Measurements from ENCODE around the gene RNFT2.

Gene RNFT2

DNA sequence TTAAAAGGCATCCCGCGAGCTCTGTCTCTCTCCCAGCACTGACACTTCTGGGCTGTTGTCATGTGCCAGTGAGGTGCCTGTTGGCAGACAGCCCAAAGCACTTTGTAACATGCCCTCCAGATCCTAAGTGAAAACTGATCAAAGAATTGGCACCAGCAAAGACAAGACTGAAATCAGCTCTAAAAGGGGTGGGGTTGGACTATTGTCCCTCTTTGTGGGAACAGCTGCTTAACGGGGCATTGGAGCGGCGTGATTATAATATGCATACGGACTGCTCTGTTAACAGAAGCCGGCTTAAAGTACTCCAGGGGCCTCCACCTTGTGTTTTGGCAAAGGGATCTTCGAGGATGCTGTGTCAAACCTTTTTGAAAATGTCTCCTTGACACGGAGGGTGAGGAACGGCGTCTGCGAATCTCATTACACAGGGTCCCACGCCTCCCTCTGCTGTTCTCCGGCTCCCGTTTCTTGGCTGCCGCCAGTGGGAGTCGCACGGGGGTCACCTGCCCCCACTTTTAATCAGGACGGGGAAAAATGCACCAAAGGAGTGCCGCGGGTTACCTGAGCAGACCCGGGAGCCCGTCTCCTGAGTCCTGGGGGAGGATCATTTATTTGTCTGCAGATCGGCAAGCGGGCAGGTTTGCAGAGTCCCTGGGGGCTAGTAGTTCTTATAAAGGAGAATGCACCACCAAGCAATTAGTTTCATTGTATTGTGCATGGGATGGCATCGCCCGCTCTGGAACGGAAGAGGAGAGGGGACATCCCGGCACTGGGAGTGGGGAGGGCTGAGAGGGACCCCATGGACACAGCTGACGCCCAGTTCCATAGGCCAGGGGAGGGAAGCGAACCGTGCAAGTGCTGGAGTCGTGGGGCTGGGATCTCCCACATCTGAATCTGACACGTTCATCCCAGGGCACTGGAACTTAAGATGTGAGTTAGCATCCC is 44.6 kb upstream of the RNFT2 start:
- no peak for DNase-seq (ENCODE audit: low spot score)
- H3K4me3 ChIP-seq = peak overlapping the region; percentile 35

DNA sequence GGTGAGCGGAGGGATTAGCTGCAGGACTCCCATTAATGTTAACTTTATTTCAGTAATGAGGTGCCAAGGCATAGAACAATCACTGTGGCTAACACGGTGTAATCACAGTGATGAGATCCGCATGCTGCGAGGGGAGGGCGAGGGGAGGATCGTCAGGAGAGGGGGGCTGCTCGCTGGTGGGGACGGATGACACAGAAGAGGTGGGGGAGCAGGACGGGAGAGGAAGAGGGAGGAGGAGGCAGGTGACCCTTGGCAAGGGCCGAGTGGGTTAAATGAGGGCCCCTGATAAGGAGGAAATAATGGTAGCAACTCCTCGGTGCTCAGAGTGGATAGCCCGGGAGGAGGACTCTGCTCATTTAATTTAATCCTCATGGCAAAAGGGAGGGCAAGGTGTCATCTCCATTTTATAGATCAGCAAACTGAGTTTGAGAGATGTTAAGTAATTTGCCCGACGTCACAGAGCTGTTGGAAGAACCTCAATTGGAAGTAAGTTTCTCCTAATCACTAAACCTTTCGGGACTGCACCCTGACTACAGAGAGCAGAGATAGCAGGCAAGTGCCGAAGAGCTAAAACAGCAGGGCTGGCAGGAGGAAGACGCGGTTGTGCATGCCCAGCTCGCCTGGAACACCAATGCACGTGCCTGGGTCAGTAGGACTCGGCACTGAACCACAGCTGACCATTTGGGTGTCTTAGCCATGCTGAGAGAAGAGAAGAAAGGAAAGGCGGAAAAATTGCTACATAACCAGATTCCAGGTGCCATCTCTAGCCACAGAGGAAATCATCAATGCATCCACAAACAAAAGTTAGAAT is 43.3 kb upstream of the RNFT2 start:
- no peak overlapping the region for H3K27ac ChIP-seq
- TF ChIP-seq, protein P1, sequence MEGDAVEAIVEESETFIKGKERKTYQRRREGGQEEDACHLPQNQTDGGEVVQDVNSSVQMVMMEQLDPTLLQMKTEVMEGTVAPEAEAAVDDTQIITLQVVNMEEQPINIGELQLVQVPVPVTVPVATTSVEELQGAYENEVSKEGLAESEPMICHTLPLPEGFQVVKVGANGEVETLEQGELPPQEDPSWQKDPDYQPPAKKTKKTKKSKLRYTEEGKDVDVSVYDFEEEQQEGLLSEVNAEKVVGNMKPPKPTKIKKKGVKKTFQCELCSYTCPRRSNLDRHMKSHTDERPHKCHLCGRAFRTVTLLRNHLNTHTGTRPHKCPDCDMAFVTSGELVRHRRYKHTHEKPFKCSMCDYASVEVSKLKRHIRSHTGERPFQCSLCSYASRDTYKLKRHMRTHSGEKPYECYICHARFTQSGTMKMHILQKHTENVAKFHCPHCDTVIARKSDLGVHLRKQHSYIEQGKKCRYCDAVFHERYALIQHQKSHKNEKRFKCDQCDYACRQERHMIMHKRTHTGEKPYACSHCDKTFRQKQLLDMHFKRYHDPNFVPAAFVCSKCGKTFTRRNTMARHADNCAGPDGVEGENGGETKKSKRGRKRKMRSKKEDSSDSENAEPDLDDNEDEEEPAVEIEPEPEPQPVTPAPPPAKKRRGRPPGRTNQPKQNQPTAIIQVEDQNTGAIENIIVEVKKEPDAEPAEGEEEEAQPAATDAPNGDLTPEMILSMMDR (IDR thresholded peaks at IDR 0.05) = no peak
- H3K4me3 ChIP-seq = no peak overlapping the region
- no peak for DNase-seq (ENCODE audit: low spot score)

More for the DNA sequence above, 44.6 kb upstream of the RNFT2 start:
- TF ChIP-seq, protein P1 (IDR thresholded peaks at IDR 0.05) = no peak
- no peak overlapping the region for H3K27ac ChIP-seq

DNA sequence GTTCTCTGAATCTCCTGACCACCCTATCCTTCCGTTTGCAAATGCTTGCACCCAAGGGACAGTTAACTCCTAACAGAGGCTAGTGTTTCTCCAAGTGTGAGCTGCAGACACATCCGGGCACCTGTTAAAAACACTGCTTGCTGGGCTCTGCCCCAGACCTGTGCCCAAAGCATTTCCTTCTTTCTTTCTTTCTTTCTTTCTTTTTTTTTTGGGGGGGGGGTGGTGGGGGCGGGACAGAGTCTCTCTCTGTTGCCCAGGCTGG is 42.7 kb upstream of the RNFT2 start:
- TF ChIP-seq, protein P1 (IDR thresholded peaks at IDR 0.05) = no peak
- DNase-seq (ENCODE audit: low spot score) = no peak
- Histone ChIP-seq H3K27ac (no peak overlapping the region), H3K4me3 (no peak overlapping the region)

DNA sequence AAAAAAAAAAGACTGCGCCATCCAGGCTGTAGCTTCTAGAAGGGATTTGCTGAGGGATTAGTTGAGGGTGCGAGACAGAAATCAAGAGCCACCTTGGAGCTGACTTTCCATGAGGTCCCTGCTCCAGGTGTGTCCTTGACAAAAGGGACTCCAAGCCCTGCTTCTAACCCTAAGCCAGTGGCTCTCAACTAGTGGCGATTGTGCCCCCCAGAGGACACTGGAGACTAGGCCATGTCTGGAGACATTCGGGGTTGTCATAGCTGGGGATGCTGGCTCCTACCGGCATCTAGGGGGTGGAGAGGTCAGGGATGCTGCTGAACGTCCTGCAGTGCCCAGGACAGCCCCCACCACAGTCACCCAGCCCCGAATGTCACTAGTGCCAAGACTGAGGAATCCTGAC is 40.8 kb upstream of the RNFT2 start:
- Histone ChIP-seq H3K4me3 (no peak overlapping the region), H3K27ac (no peak overlapping the region)
- TF ChIP-seq, protein P1 (IDR thresholded peaks at IDR 0.05) = no peak
- no peak for DNase-seq (ENCODE audit: low spot score)

DNA sequence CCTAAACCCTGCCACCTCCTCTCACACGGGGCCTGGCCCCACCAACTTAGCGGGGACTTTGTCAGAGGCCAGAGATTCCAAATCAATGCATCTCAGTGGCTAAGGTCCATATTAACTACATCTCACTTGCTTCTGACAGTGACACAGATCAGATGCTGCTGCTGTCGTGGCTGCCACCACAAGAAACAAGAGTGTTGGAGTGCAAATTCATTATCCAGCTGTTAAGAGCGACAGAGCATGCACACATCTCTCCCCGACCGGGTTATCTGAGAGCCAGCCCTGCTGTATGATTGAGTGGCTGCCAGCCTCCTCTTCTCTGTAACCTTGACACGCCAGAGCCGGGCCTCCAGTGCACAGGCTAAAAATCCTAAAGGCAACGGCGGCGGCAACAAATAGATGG is 40.4 kb upstream of the RNFT2 start:
- DNase-seq (ENCODE audit: low spot score) = no peak
- Histone ChIP-seq H3K27ac (no peak overlapping the region), H3K4me3 (no peak overlapping the region)
- TF ChIP-seq, protein P1 (IDR thresholded peaks at IDR 0.05) = no peak

DNA sequence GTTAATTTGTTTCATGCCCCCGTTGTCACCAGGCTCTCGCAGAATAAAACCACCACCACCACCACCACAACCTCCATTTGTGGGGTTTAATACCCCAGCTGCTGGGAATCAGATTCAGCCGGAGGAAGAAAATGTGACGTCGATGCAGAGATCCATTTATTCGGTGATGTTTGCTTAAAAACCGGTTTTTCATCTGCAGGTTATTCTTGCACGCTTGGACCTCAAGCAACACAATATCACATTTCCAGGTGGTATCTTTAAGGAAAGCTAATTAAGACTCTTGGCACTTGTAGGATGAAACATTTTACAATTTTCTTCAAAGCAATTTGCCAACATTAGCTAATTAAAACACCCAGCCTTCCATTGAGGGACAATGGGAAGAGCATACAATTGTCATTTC is 40.0 kb upstream of the RNFT2 start:
- Histone ChIP-seq H3K4me3 (no peak overlapping the region), H3K27ac (no peak overlapping the region)
- DNase-seq (ENCODE audit: low spot score) = no peak
- TF ChIP-seq, protein P1 (IDR thresholded peaks at IDR 0.05) = no peak
